K562 (cell line): ENCODE measurements around the gene NDUFV3. TPM values are rescaled to one million over a fixed set of nuclear protein-coding genes. Genes with fewer than 3 reads are reported as not detected.

ENCODE experiments used
- CTBP1 ChIP-seq: fragments of 450-650 bp; IDR thresholded peaks from 2 replicates; pipeline ENCODE4 v1.6.1; 2016; ENCODE audit warnings: borderline replicate concordance
- FUS ChIP-seq: fragments of 200-400 bp; formaldehyde crosslinking; optimal IDR thresholded peaks from 2 replicates; pipeline ENCODE3; 2017; ENCODE audit warnings: low read depth, low read length
- GTF2A2 ChIP-seq: IDR thresholded peaks from 2 replicates; pipeline ENCODE4 v1.6.1; 2016; ENCODE audit warnings: mild to moderate bottlenecking, missing genetic modification characterization, missing compliant biosample characterization
- JUN ChIP-seq, 2 experiments: sonication (generic) in 1 of 2; formaldehyde crosslinking in 1 of 2; IDR thresholded peaks; 2 replicates each; pipeline versions ENCODE4 v1.6.1 to v1.8.0; 2012 to 2022; ENCODE audit warnings: borderline replicate concordance in 2 of 2, mild to moderate bottlenecking in 2 of 2, improper control_type of control experiment in 1 of 2, low read depth in 1 of 2, low read length in 1 of 2, missing genetic modification reagents in 1 of 2
- KDM1A ChIP-seq, 2 experiments: fragments of 450-650 bp; IDR thresholded peaks; 2 replicates each; pipeline ENCODE4 v1.6.1; 2016; ENCODE audit warnings: mild to moderate bottlenecking in 2 of 2
- NR1H2 ChIP-seq: sonication (generic); formaldehyde crosslinking; IDR thresholded peaks from 2 replicates; pipeline ENCODE4 v1.4.0; 2020; ENCODE audit warnings: mild to moderate bottlenecking, missing genetic modification reagents
- RFX5 ChIP-seq: IDR thresholded peaks from 2 replicates; pipeline ENCODE4 v1.6.1; 2011; ENCODE audit warnings: low read depth, mild to moderate bottlenecking, improper control_type of control experiment, low read length
- SETDB1 ChIP-seq: IDR thresholded peaks from one replicate; pipeline ENCODE4 v1.6.1; 2012; ENCODE audit warnings: low read length, control low read depth, inconsistent platforms
- SIN3A ChIP-seq, 2 experiments: fragments of 150-350 bp in 1 of 2; IDR thresholded peaks; 2 replicates each; pipeline ENCODE4 v1.6.1; 2011 to 2016; ENCODE audit warnings: borderline replicate concordance in 2 of 2, low read depth in 2 of 2, low read length in 2 of 2, mild to moderate bottlenecking in 2 of 2, moderate library complexity in 2 of 2; ENCODE audit not compliant: control insufficient read depth in 1 of 2
- SMAD1 ChIP-seq: fragments of 150-350 bp; IDR thresholded peaks from 2 replicates; pipeline ENCODE4 v1.6.1; 2014; ENCODE audit warnings: low read length, low read depth; ENCODE audit not compliant: partially characterized antibody
- SUPT5H ChIP-seq: fragments of 450-650 bp; IDR thresholded peaks from 2 replicates; pipeline ENCODE4 v1.6.1; 2016
- ZFP30 ChIP-seq: fragments of 250-450 bp; sonication (Bioruptor Pico); IDR thresholded peaks from 2 replicates; pipeline ENCODE4 v1.8.0; 2022; ENCODE audit warnings: moderate library complexity, mild to moderate bottlenecking, inconsistent platforms, borderline replicate concordance
- ZNF224 ChIP-seq: sonication (generic); formaldehyde crosslinking; IDR thresholded peaks from 2 replicates; pipeline ENCODE4 v1.8.0; 2022; ENCODE audit warnings: mild to moderate bottlenecking, missing genetic modification reagents
- ZNF263 ChIP-seq: sonication (generic); formaldehyde crosslinking; IDR thresholded peaks from 2 replicates; pipeline ENCODE4 v1.8.0; 2022; ENCODE audit warnings: mild to moderate bottlenecking, missing genetic modification reagents, borderline replicate concordance
- ZNF316 ChIP-seq: fragments of 450-650 bp; IDR thresholded peaks from 2 replicates; pipeline ENCODE4 v1.6.1; 2016
- polyA plus RNA-seq, 8 experiments: library from polyadenylated mRNA; depleted of rRNA in 4 of 8; stranded (reverse) in 5 of 8; unstranded in 3 of 8; fragments of >200 nt; fragmentation: Nextera tagmentation in 2 of 8; fragmentation: Illumina TruSeq in 1 of 8; extraction: Ambion mirVana in 2 of 8; extraction: Trizol in 1 of 8; gene quantifications; 2 replicates each; pipeline versions ENCODE4 v1.2.1 to v1.2.3, GENCODE V29; 2011 to 2014; ENCODE audit warnings: inconsistent platforms in 1 of 8, missing spikeins in 1 of 8
- total RNA-seq, 7 experiments: library from RNA; depleted of rRNA in 6 of 7; stranded (reverse); fragments of >200 nt in 6 of 7; fragmentation: Illumina TruSeq in 2 of 7; extraction: Trizol in 2 of 7; gene quantifications; 2 replicates each; pipeline versions ENCODE4 v1.2.1 to v1.2.3, GENCODE V29; 2011 to 2021; ENCODE audit warnings: low replicate concordance in 1 of 7
- TF ChIP-seq, protein P1 (sequence below): fragments of 450-650 bp; conservative IDR thresholded peaks from 2 replicates; pipeline ENCODE4 v1.6.1; 2016; ENCODE audit warnings: missing genetic modification characterization, low read depth, mild to moderate bottlenecking, control low read depth, missing compliant biosample characterization
- TF ChIP-seq, protein P2 (sequence below), 2 experiments: fragments of 250-450 bp in 1 of 2; fragments of 450-650 bp in 1 of 2; sonication (Bioruptor Pico) in 1 of 2; IDR thresholded peaks; 2 replicates each; pipeline versions ENCODE4 v1.6.1 to v1.8.0; 2016 to 2021; ENCODE audit warnings: mild to moderate bottlenecking in 2 of 2, moderate library complexity in 2 of 2, missing compliant biosample characterization in 1 of 2, missing genetic modification characterization in 1 of 2
- TF ChIP-seq, protein P3 (sequence below): fragments of 250-450 bp; sonication (Bioruptor Pico); IDR thresholded peaks from 2 replicates; pipeline ENCODE4 v1.5.0; 2021; ENCODE audit warnings: mild to moderate bottlenecking, borderline replicate concordance
- TF ChIP-seq, protein P4 (sequence below): fragments of 450-650 bp; formaldehyde crosslinking; IDR thresholded peaks from 2 replicates; pipeline ENCODE4 v1.4.0; 2022; ENCODE audit warnings: missing genetic modification characterization

NDUFV3 gene
- total and polyA plus RNA-seq, 9 of the 15 experiments (the other 6 are each of a cell fraction or from before 2014, with no cell fraction given) = 19.1 to 87.8 (median 74.3) TPM

DNA sequence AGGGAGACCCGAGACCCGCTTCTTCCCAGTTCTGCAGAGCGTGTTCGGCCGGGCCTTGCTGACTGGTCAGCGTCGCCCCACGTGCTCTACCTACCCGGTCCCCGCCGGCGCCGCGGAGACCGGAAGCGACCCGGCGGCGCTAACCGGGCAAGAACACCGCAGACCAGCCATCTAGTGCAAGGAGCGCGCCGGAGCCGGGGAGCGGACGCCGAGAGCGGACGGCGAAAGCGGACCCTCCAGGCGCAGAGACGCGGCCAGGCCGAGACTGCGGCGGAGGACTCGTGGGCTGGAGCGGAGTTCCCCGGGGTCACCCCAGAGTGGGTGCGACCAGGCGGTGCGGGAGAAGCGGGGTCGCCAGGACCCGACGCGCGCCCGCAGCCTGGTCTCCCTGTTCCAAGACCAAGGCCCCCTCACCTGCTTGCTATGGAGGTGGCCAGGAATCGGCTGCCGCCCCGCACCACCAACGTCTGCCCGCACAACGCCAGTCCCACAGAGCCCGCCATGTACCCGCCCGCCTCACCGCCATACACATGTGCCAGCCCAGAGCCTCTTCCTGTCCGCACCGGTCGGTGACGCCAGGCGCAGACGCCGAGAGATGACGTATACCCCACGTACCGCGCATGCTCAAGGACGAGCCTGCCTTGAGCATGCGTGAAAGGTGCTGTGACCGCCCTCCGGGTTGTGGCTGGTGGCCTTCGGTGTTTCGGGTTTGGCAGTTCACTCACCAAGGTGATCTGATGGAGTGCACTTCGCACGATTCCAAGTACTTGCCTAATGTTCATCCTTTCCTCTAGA lies 13.9 kb upstream of the NDUFV3 start, which contains the start of gene WDR4 (continued):
- peak; percentile 99 to 100 for TF ChIP-seq SIN3A (IDR thresholded peaks at IDR 0.05; ENCODE audit: borderline replicate concordance in 2 of 2, control insufficient read depth in 1 of 2, low read depth in 2 of 2, low read length in 2 of 2)
- TF ChIP-seq RFX5 = 0 out of 2 replicates have a peak, but pooled peaks have one; percentile 15
- TF ChIP-seq ZNF224 (CRISPR knock-in tag) = 0 out of 2 replicates have a peak, but pooled peaks have one; percentile 19
- no peak for TF ChIP-seq ZFP30 (CRISPR knock-in tag)
- TF ChIP-seq KDM1A (IDR thresholded peaks at IDR 0.05) = no peak
- TF ChIP-seq GTF2A2 (tag) = 0 out of 2 replicates have a peak, but pooled peaks have one; percentile 61
- peak; percentile 67 for TF ChIP-seq ZNF316
- peak; percentile 91; the same call in 1 of the 2 replicates for TF ChIP-seq NR1H2 (CRISPR knock-in tag)
- peak; percentile 48; the same call in 1 of the 2 replicates for TF ChIP-seq CTBP1
- TF ChIP-seq FUS = peak; percentile 92
- TF ChIP-seq SETDB1 = peak; percentile 77
- TF ChIP-seq, protein P1, sequence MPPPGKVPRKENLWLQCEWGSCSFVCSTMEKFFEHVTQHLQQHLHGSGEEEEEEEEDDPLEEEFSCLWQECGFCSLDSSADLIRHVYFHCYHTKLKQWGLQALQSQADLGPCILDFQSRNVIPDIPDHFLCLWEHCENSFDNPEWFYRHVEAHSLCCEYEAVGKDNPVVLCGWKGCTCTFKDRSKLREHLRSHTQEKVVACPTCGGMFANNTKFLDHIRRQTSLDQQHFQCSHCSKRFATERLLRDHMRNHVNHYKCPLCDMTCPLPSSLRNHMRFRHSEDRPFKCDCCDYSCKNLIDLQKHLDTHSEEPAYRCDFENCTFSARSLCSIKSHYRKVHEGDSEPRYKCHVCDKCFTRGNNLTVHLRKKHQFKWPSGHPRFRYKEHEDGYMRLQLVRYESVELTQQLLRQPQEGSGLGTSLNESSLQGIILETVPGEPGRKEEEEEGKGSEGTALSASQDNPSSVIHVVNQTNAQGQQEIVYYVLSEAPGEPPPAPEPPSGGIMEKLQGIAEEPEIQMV = no peak
- peak; percentile 96 for TF ChIP-seq JUN (IDR thresholded peaks at IDR 0.05; ENCODE audit: borderline replicate concordance, low read depth, low read length)
- peak; percentile 51; the same call in 1 of the 2 replicates for TF ChIP-seq JUN (CRISPR knock-in tag; IDR thresholded peaks at IDR 0.05; ENCODE audit: borderline replicate concordance)
- 0 out of 2 replicates have a peak, but pooled peaks have one; percentile 19 for TF ChIP-seq ZNF263 (CRISPR knock-in tag)
- TF ChIP-seq, protein P2, sequence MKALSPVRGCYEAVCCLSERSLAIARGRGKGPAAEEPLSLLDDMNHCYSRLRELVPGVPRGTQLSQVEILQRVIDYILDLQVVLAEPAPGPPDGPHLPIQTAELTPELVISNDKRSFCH (CRISPR knock-in tag; IDR thresholded peaks at IDR 0.05) = no peak
- TF ChIP-seq, protein P2 (tag; IDR thresholded peaks at IDR 0.05) = peak; percentile 78
- peak; percentile 54 for TF ChIP-seq SMAD1
- TF ChIP-seq, protein P3, sequence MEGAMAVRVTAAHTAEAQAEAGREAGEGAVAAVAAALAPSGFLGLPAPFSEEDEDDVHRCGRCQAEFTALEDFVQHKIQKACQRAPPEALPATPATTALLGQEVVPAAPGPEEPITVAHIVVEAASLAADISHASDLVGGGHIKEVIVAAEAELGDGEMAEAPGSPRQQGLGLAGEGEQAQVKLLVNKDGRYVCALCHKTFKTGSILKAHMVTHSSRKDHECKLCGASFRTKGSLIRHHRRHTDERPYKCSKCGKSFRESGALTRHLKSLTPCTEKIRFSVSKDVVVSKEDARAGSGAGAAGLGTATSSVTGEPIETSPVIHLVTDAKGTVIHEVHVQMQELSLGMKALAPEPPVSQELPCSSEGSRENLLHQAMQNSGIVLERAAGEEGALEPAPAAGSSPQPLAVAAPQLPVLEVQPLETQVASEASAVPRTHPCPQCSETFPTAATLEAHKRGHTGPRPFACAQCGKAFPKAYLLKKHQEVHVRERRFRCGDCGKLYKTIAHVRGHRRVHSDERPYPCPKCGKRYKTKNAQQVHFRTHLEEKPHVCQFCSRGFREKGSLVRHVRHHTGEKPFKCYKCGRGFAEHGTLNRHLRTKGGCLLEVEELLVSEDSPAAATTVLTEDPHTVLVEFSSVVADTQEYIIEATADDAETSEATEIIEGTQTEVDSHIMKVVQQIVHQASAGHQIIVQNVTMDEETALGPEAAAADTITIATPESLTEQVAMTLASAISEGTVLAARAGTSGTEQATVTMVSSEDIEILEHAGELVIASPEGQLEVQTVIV = no peak
- TF ChIP-seq, protein P4, sequence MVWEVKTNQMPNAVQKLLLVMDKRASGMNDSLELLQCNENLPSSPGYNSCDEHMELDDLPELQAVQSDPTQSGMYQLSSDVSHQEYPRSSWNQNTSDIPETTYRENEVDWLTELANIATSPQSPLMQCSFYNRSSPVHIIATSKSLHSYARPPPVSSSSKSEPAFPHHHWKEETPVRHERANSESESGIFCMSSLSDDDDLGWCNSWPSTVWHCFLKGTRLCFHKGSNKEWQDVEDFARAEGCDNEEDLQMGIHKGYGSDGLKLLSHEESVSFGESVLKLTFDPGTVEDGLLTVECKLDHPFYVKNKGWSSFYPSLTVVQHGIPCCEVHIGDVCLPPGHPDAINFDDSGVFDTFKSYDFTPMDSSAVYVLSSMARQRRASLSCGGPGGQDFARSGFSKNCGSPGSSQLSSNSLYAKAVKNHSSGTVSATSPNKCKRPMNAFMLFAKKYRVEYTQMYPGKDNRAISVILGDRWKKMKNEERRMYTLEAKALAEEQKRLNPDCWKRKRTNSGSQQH = 0 out of 2 replicates have a peak, but pooled peaks have one; percentile 31
- peak; percentile 95 for TF ChIP-seq SUPT5H
